GM19238 (cell line): ENCODE results near the gene FSCN2.
"Not testable (repeated sequence)": the region's sequence is repeated elsewhere in the genome, so short reads cannot be mapped to it uniquely, and the experiment has no call there.

Source experiments
- DNase-seq: peaks from one replicate; pipeline ENCODE4 v3.0.0; 2011; ENCODE audit warnings: low spot score; ENCODE audit not compliant: insufficient read length

FSCN2 gene

DNA sequence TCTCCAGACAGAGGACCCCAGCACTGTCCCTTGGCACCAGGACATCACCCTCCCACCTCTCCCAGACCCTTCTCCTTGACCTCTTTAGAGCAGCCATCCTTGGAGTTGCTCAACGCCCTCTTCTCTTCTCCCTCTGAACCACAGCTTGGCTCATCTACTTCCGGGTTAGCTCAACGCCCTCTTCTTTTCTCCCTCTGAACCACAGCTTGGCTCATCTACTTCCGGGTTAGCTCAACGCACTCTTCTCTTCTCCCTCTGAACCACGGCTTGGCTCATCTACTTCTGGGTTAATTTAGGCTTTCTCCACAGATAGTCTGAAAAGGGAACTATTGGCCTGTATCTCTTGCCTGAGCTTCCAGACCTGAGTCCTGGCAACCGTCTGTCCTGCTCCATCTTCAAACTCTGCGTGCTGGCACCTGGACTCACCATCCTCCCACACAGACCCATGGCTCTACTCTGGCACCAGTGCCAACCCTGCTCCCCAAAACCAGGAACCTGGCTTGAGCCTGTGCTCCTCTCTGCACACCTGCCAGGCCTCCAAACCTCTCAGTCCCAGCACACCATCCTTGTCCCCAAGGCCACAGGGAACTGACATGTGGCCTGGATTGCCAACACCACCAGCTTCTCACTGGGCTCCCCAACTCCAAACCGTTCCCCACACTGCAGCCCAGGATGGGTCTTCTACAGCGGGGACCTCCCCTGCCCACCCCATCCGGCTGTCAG lies 49.3 kb downstream of the FSCN2 start:
- no peak for DNase-seq

DNA sequence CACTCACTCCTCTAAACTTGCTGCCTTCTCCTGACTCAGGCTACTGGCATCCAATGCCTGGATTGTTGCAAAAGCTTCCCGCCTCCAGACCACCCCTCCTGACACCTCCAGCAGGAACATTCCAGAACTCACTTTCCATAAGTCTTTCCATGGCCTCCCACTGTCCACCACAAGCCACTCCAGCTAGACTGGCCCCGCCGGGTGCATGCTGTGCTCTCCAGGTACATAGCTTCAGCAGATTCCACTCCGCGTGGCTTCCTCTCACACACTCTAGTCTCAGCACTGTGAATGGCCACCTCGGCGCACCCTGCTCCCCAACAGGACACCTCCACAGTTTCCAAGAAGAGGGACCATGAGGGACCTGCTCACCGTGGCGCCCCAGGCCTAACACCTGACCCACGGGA lies 49.9 kb downstream of the FSCN2 start:
- DNase-seq: no peak

DNA sequence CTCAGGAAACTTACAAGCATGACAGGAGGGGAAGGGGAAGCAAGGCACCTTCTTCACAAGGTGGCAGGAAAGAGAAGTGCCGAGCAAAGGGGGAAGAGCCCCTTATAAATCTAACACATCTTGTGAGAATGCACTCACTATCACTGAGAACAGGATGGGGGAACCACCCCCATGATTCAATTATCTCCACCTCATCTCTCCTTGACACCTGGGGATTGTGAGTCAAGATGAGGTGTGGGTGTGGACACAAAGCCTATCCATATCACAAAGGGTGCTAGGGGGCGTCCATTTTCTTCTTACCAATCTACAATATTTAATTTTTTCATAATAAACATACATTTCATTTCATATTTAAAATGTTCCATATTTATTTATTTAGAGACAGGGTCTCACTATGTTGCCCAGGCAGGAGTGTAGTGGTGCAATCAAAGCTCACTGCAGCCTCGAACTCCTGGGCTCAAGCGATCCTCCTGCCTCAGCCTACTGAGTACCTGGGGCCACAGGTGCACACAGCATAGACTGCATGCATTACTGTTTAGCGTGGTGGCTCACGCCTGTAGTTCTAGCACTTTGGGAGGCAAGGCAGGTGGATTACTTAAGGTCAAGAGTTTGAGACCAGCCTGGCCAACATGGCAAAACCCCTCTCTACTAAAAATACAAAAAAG lies 50.5 kb downstream of the FSCN2 start:
- no peak for DNase-seq

DNA sequence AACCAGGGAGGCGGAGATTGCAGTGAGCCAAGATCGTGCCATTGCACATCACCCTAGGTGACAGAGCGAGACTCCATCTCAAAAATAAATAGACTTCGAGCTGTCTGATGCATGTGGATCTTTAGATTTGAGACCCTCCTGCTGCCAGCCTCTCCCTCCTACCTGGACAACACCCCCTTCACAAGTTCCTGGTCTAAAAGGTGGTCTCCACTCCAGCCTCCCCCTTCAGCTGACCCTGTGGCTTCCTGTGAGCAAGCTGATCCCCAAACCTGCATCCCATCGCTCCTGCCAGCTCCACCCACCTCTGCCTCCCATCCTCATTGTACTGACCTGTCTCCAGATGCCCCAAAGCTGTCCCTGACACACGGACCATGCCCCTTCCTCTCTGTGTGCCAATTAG lies 51.1 kb downstream of the FSCN2 start:
- no peak for DNase-seq

DNA sequence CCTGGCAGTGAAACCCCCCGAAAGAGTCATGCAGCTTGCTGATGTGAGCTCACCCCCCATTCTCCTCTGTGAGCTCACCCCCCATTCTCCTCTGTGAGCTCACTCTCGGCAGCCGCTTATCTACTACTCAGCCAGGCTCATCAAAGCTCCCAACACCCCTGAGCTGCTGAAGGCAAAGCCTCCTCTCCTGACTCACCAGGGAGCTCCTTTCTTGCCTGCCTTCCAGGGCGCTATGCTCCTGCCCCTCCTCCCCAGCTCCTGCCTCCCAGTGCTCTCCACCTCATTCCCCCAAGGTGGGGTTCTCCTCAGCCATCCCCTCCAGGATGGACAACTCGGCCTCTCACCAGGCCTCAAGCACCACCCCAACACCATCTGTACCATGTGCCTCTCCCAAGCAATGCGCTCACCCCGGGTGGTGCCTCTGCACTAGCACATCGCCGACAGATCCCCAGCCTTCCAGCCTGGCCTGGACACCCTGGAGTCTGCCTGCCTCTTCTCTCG lies 51.7 kb downstream of the FSCN2 start:
- no peak for DNase-seq

DNA sequence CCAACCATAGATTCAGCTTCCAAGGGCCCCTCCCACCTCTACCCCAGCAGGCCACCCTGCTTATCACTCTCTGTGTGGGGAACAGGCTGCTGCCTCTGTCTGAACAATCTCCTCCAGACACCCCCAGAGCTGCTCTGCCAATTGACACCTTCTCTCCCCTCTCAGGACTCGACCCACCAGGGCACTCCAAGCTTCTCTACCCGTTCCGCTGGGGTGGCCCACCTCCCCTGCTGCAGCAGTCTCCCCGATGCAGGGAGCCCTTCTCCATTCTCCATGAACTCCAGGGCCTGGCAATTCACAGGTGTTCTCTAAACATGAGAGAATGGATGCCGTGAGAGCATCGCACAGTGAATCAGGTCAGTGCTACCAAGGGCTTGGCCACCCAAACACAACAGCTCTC lies 52.3 kb downstream of the FSCN2 start:
- no peak for DNase-seq

DNA sequence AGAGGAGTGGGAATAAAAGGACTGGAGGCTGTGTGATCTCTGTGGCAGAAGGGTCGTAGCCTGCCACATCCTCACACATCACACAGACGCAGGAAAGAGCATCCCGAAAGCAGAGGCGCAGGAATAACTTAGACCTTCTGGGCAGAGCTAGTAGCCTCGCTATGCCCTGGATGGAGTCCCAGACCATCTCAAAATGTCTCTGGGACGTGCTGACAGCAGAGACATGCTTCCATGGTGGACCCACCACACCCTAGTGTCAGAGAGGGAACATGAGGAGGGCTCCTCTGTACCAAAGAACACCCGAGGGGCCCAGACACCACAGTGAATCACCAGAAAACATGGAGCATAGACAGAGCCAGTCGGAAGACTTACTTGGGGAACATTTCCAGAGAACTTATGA lies 53.6 kb downstream of the FSCN2 start:
- DNase-seq: no peak

DNA sequence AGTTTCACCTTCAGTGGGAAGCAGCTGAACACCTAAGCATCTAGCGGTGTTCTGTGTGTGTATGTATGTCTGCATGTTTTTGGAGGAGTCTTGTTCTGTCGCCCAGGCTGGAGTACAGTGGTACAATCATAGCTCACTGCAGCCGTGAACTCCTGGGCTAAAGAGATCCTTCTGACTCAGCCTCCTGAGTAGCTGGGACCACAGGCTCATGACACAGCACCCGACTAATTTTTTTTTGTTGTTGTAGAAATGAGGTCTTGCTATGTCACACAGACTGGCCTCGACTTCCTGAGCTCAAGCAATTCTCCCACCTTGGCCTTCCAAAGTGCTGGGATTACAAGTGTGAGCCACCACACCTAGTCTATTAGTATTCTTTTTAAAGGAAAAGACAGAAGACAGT lies 54.2 kb downstream of the FSCN2 start:
- no peak for DNase-seq

DNA sequence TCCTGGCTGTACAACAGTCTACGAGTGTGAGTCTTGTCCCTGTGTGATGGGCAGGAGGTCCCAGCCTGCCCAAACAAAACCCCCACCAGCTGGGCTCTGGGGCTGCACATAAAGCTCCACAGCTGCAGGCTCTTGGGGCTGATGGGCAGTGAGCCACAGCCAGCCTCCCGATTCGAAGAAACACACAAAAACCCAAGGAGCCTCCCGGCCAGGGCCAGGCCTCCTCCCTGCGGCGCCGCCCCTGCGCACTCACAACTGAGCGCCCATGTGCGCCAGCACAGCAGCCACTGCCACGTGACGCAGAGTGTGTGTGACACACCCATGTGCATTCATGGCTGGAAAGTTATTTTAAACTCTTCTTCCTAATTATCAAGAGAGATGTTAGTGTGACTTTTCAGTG lies 54.6 kb downstream of the FSCN2 start:
- no peak for DNase-seq

DNA sequence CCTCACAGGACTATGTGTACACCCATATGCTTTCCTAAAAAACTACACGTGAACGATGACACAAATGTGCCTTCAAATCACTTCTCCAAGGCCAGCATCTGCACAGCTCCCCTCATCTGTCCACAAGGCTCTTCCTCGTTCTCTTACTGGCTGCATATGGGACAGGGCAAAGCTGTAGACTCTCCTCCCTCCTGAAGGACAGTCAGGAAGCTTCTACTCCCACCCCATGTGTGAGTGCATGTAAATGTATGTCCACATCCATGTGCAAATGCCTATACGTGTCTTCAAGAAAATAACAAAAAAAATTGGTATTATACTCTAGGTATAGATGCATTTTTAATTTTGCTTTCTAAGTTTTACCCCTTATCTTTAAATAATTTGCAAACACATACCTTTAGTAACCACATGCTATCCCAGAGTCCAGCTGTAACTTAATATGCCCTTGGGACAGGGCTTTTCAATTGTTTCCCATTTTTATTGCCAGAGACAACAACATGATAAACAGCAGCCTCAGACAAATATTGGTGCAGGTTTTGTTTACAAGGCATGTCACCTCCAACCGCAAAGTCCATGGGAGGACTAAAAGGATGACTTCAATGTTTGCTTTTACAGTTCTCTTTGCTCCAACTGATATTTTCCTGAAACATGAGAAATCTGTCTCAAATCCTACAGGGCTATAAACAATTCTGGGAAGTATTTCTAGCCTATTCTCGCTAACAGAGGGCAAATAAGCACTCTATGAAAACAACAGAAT lies 55.6 kb downstream of the FSCN2 start:
- DNase-seq: no peak

DNA sequence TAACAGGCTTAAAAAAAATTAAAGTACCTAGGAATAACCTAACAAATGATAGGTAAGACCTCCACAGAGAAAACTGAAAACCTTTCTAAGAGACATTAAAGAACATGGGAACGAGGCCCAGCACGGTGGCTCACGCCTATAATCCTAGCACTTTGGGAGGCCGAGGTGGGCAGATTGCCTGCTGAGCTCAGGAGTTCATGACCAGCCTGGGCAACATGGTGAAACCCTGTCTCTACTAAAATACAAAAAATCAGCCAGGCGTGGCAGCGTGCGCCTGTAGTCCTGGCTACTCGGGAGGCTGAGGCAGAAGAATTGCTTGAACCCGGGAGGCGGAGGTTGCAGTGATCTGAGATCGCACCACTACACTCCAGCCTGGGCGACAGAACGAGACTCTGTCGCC lies 56.6 kb downstream of the FSCN2 start:
- DNase-seq: not testable (repeated sequence)

DNA sequence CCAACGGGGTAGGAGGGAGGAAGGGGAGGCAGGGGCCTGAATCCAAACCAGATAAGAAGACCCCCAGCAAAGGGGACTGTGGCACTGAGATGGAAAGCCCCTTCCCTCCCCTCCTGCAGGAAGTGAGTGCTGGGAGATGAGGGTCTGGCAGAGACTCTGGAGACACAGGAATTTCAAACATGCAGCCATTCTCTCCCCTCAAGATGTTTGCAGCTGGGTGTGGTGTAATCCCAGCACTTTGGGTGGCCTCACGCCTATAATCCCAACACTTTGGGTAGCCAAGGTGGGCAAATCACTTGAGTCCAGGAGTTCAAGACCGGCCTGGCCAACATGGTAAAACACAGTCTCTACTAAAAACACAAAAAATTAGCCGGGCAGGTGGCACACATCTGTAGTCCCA lies 57.9 kb downstream of the FSCN2 start:
- DNase-seq: no peak
